HG03521 (cell line): ENCODE measurements around the gene RAC2.

Experiments
- ATAC-seq: cut with Tn5 transposase; IDR thresholded peaks from one replicate; pipeline ENCODE4 v1.9.1; 2021; ENCODE audit warnings: mild to moderate bottlenecking, moderate library complexity; ENCODE audit not compliant: unreplicated experiment

RAC2 gene

GRCh38 chr22:37276776-37277175, 32.7 kb upstream of the RAC2 start:
- no peak for ATAC-seq

GRCh38 chr22:37275622-37276021, 31.6 kb upstream of the RAC2 start:
- no peak for ATAC-seq

DNA sequence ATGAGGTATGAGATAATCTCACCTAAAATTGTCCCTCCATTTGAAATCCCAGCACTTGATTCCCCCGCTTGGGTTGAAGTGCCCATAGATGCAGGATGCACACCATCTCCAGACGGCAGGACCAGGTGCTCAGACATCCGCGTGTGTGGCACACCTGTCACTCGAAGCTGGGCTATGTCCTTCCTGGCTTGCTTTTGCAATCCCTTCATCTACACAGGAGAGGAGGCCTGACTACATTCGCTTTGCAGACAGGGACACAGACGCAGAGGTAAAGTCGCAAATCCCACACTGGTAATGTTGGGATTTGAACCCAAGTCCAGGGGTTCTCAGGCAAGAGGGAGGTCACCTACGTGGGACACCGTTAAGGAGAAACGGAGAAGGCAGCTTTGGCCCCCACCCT, 31.1 kb upstream of the RAC2 start:
- no peak for ATAC-seq

- ATAC-seq: no peak
Observed at GRCh38 chr22:37274380-37274862, 30.4 kb upstream of the RAC2 start.

- no peak for ATAC-seq
Observed at GRCh38 chr22:37273846-37274225, 29.8 kb upstream of the RAC2 start.

GRCh38 chr22:37273126-37273845, 29.2 kb upstream of the RAC2 start:
- ATAC-seq: no peak

DNA sequence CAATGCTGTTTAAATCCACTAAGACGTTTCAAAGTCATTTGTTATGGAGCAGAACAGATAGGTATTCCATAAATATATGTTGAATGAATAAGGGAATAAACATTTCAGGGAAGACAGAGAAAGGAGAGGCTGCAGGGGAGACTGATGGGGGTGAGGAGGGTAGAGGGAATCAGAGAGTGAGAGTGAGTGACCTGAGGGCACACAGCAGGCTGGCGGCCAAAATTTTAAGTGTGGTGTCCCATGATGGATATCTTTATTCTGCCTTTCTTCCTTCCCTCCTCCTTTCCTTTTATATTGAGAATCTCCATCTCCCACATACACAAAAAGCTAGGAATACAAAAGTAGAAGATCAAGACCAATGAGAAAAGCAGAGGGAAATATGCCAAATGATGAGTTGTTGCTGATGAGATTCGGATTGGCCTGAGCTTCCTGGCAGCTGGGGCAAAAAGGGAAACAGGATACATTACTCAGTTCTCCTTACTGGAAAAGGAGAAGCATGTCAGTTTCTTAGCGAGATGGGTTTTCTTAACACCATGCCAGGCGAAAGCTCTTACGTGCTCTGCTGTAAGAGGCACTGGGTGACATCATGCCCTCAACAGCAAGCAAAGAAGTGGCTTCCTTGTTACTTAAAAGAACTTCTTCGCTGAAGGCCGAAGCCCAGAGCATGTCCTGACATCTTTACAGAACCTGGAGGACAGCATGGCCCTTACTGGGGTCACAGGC, 27.0 kb upstream of the RAC2 start:
- ATAC-seq: no peak

- no peak for ATAC-seq
Observed at GRCh38 chr22:37269936-37270678, 26.0 kb upstream of the RAC2 start.

GRCh38 chr22:37267661-37268413, 23.8 kb upstream of the RAC2 start:
- ATAC-seq: no peak

DNA sequence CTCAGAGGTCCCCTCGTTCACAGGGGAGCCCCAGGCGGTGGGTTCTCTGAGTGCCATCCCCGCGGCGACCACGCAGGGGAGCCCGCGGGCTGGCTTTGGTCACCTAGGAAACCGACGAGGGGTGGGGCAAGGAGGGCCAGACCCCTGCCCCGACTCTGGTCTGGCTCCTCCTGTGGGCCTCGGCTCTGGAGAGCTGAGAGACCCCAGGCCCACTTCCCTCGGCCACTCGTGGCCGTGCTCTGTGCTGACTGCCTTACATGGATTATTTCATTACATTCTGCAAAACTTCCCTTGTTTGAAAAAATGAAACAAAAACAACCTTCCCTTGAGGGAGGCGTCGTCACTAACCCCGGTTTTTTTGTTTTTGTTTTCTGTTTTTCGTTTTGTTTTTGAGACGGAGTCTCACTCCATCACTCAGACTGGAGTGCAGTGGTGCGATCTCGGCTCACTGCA, 23.1 kb upstream of the RAC2 start:
- peak; percentile 75 for ATAC-seq

DNA sequence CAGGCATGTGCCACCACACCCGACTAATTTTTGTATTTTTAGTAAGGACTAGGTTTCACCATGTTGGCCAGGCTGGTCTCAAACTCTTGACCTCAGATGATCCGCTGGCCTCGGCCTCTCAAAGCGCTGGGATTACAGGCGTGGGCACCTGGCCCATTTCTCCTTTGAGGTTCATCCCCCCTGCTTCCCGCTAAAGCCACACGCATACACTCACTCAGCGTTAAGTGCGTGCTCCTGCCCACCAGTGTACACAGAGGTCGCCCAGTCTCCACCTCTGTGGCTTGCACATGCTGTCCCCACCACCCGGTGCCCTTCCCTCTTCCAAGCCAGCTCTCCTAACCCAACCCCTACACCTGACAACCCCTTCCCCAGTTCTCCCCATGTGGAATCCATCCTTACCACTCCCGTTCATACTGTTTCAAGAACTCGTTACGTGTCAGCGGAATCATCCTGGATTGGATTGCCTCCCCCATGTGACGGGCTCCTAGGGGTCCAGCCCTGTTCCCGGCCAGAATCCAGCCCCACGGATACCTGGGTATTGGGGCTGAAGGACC, 22.6 kb upstream of the RAC2 start:
- no peak for ATAC-seq

- ATAC-seq: no peak
Observed at GRCh38 chr22:37263966-37264887, 20.2 kb upstream of the RAC2 start.

DNA sequence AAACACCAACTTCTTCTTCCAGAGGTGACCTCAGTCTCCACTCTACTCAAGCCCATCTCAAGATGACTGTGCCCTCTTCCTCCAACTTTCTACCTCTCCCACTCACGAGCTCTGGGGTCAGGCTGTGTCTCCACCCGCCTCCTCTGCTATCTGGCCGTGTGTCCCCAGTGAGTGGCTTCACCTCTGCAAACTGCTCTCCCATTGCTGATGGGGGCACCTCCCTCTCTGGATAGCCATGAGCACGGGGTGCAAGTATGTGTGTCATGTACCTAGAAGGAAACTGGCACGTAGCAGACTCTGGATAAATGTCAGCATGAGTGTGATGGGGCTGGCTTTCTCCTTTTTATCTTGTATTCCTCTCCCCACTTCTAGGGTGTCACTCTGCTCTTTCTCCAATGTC, 18.3 kb upstream of the RAC2 start:
- ATAC-seq: no peak

- ATAC-seq: no peak
Observed at GRCh38 chr22:37260901-37261336, 16.9 kb upstream of the RAC2 start.

- no peak for ATAC-seq
Observed at GRCh38 chr22:37260155-37260795, 16.2 kb upstream of the RAC2 start.

DNA sequence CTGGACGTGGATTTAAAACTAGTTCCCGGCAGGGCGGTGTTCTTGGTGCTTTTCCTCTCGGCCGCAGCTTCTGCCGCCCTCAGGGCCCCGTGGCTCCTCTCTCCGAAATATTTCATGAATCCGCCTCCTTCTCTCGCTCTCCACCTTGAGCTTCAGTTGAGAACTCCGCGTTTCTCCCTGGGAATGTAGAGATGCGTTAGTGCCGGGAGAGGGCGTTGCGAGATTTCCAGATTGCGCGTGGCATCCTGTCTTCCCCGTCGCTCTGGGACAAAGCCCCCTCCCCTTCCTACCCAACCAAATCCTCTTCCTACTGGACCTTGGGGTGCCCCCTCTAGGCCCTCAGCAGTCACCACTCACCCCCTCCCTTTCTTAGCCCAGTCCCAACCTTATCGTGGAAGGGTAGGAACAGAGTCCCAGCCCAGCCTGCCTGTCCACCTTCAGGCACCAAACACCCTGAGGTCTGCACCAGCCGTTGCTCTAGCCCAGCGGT, 15.5 kb upstream of the RAC2 start:
- no peak for ATAC-seq

GRCh38 chr22:37258753-37259401, 14.8 kb upstream of the RAC2 start:
- no peak for ATAC-seq

DNA sequence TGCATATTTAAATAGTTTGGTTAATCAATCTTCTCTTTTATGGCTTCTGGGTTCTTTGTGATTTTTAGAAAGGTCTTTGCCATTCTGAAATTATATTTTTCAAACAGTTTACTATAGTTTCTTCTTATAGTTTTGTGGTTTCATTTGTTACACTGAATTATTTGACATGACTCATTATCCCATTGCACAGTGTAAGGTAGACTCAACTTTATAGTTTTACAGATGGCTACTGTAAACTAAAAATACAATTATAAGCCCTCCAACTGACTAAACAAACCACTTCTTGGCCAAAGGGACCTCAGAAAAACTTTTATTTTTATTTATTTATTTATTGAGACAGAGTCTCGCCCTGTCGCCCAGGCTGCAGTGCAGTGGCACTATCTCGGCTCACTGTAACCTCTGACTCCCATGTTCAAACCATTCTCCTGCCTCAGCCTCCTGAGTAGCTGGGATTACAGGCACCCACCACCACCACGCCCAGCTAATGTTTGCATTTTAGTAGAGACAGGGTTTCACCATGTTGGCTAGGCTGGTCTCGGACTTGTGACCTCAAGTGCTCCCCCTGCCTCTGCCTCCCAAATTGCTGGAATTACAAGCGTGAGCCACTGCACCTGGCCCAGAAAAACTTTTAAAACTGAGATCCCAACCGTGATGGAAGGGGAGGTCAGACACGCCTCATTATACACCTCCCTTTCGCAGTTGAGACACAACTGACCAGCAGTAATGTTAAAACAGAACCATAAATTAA, 14.1 kb upstream of the RAC2 start:
- no peak for ATAC-seq
